GM12873 (cell line): Measurements from ENCODE around the gene LLGL2.
A peak's percentile ranks its signal among the peaks of the same experiment; 100 is the strongest.

Experiments
- TF ChIP-seq, protein P1 (sequence below): IDR thresholded peaks from 2 replicates; pipeline ENCODE4 v1.5.1; 2012; ENCODE audit warnings: low read depth, mild to moderate bottlenecking, moderate library complexity, low read length, control low read depth; ENCODE audit not compliant: insufficient read depth; ENCODE audit errors: missing control alignments

Gene LLGL2

DNA sequence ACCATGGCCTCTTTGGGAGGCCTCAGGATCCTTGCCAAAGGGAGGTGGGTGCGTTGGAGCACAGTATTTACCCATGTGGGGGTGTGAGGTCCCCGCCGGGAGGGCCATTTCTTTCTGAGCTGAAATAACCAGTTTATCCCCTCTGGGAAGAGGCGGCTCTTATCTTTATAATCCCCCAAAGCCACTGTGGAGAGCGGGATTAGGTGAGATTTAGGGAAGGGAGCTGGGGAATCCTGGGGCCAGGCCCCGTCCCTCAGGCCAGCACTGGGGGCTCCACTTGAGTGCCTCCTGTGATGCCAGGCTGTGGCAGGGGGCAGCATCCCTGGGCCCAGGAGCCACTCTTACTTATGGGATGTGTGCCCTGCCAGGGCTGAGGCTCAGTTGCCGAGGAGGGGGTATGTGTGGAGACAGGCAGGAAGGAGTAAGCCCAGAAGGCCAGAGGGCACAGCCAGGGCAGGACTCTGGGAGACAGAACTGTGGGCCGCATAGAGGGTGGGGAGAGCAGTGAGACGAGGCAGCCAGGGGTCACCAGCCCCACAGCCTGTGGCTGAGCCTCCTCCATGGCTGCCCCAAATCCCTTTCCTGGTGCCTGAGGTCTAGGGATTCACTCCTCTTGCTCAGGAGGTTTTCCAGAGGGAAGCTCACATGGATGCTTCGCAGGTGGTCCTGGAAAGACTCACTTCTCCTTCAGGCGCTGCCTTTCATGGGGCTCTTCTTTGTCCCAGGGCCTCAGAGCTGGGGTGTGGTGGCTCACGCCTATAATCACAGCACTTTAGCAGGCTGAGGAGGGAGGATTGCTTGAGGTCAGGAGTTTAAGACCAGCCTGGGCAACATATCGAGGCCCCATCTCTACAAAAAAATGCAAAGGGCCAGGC lies 44.1 kb upstream of the LLGL2 start:
- TF ChIP-seq, protein P1, sequence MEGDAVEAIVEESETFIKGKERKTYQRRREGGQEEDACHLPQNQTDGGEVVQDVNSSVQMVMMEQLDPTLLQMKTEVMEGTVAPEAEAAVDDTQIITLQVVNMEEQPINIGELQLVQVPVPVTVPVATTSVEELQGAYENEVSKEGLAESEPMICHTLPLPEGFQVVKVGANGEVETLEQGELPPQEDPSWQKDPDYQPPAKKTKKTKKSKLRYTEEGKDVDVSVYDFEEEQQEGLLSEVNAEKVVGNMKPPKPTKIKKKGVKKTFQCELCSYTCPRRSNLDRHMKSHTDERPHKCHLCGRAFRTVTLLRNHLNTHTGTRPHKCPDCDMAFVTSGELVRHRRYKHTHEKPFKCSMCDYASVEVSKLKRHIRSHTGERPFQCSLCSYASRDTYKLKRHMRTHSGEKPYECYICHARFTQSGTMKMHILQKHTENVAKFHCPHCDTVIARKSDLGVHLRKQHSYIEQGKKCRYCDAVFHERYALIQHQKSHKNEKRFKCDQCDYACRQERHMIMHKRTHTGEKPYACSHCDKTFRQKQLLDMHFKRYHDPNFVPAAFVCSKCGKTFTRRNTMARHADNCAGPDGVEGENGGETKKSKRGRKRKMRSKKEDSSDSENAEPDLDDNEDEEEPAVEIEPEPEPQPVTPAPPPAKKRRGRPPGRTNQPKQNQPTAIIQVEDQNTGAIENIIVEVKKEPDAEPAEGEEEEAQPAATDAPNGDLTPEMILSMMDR, result no peak

DNA sequence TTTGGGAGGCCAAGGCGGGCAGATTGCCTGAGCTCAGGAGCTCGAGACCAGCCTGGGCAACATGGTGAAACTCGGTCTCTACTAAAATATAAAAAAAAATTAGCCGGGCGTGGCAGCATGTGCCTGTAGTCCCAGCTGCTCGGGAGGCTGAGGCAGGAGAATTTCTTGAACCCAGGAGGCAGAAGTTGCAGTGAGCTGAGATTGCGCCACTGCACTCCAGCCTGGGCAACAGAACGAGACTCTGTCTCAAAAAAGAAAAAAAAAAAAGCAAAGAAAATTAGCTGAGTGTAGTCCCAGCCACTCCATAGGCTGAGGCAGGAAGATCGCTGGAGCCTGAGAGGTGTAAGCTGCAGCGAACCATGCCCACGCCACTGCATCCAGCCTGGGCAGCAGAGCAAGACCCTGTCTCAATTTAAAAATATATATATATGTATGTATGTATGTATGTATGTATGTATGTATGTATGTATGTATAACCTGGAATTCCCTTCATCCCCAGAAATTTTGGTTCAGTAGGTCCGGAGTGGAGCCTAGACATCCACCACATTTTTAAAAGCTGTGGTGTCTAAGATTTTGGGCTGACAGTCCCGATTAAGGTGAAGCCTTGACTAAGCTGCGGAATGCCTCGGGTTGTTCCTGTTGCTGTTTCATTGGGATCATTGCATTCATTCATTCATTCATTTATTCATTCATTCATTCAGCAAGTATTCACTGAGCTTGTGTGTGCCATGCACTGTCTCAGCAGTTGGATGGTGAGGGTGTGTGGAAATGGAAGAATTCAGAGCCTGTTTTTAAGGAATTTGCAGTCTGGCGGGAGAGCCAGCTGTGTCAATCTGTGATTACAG lies 43.2 kb upstream of the LLGL2 start:
- TF ChIP-seq, protein P1, result no peak

DNA sequence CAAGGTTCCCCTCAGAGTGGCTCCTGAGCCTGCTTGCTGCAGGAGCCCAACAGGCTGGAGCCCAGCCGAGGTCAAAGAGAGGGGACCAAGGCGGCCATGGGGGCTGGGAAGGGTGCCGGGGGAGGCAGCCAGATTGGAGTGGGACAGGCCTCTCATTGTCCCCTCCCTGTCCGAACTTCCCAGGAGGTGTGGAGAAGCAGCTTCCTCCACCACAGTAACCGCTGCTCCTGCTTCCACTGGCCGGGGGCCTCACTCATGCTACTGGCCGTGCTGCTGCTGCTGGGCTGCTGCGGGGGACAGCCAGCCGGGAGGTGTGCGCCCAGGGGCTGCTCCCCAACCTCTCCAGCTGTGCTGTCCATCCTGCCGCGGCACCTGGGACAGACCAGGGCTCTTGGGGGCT lies 39.8 kb upstream of the LLGL2 start:
- TF ChIP-seq, protein P1, result no peak

DNA sequence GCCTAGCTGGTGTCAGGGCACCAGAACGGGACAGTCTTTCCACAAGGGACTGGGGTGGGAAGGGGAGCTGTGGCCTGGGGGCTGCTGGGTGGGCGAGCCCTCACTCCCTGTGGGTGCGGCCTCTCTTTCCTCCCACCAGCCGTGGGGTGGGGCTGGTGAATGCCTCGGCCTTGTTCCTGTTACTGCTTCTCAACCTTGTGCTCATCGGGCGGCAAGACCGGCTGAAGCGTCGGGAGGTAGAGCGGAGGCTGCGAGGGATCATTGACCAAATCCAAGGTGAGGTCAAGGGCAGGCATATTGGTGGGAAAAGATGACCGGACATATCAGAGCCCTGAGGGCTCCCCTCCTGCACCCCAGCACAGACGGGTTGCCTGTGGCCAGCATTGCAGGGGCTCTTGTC lies 39.3 kb upstream of the LLGL2 start:
- TF ChIP-seq, protein P1, result no peak

DNA sequence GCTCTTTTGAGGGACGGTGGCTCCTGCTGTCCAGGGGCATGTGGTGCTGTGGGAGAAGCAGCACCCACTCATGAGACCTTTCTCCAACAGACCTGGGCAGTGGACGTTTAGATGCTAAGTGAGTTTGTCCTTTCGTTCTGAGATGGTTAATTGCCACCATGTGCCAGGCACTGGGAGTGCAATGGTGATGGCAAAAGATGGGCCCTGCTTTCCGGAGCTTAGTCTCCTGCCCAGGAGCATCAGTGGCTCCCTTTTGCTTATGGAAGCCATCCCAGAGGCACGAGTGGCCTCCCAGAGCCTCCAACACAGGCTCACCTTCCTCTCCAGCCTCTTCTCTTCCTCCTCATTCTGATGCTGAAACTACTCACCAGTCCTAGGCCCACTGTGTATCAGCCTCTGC lies 38.5 kb upstream of the LLGL2 start:
- TF ChIP-seq, protein P1, result peak; percentile 7

DNA sequence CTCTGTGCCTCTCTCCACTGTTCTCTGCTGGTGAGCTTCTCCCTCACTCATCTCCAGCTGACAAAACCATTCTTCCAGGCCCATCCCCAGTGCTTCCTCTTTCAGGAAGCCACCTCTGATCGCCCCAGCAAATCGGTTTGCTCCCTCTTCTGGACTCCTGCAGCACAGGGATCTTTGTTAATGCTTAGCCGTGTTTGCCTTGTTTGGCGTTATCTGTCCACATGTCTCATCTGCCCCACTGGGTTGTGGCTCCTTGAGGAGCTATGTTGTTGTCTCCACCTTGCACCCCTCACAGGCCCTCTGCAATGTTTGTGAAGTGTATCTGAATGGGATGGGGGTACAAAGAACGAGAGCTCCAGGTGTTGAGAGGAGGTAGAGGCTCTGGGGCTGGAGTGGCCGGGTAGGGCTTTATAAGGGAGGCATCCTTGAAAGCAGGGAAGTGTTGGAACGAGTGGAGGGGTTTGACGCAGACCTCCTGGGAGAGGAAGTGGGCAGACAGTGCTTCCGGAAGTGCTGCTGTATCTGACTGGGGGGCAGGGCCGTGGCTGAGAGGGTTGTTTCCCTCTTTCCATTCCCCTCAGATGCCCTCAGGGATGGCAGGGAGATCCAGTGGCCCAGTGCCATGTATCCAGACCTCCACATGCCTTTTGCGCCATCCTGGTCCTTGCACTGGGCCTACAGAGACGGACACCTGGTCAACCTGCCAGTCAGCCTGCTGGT lies 38.0 kb upstream of the LLGL2 start:
- TF ChIP-seq, protein P1, result no peak
